ENCODE data around the gene KLHL35.
A peak's percentile ranks its signal among the peaks of the same experiment; 100 is the strongest.
"Not testable (repeated sequence)": the region's sequence is repeated elsewhere in the genome, so short reads cannot be mapped to it uniquely, and the experiment has no call there.

The KLHL35 gene

GRCh38 chr11:75388386-75389275 is 44.4 kb downstream of the KLHL35 start:
- DNase-seq: peak in 10 of 14 donors; percentile 16 to 55 (median 29)

- DNase-seq: no peak
Observed at GRCh38 chr11:75387736-75388294, 45.2 kb downstream of the KLHL35 start.

GRCh38 chr11:75386942-75387630 is 45.9 kb downstream of the KLHL35 start:
- DNase-seq: no peak

DNA sequence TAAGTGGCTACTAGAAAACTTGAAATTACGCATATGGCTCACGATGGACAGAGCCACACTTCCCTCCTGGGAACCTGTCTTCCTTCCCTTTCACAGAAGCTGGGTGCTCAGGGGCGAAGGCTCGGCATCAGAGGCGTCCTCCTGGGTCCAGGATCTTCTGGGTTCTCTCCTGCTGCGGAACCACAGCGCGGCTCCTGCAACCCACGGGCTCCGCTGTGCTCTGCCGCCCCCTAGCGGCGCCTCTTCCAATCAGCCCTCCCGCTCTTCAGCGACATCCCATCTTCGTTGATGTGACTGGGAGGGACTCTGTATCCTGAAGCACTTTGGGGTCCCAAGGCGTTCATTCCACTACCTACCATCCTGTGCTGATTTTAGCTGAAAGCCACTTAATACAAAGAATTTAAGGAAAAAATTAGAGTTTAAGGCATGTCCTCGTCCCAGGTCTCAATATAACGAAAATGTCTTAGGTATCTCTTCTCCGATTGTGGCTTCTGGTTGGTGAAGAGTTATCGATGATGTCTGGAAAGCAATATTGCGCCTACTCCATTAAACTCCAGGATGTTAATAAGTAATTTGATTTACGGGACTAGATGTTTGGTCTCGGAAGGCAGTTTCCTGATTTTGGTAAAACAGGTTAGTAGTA is 48.4 kb downstream of the KLHL35 start:
- DNase-seq: peak; percentile 8 to 81 (median 49)

DNA sequence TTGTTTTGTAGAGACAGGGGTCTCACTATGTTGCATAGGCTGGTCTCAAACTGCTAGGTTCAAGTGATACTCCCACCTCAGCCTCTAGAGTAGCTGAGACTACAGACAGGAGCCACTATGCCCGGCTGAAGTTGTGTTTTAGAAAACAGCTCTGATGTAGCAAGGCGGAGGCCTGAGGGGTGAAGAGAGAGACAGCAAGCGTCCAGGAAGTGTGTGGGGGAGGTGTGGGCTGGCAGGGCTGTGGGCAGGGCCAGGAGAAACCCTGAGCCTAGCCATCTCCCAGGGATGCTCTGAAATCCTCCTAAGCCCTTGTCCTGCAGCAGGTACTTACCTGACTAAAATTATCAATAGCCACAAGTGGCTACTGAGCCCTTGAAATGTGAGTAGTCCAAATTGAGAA is 49.8 kb downstream of the KLHL35 start:
- DNase-seq: no peak

DNA sequence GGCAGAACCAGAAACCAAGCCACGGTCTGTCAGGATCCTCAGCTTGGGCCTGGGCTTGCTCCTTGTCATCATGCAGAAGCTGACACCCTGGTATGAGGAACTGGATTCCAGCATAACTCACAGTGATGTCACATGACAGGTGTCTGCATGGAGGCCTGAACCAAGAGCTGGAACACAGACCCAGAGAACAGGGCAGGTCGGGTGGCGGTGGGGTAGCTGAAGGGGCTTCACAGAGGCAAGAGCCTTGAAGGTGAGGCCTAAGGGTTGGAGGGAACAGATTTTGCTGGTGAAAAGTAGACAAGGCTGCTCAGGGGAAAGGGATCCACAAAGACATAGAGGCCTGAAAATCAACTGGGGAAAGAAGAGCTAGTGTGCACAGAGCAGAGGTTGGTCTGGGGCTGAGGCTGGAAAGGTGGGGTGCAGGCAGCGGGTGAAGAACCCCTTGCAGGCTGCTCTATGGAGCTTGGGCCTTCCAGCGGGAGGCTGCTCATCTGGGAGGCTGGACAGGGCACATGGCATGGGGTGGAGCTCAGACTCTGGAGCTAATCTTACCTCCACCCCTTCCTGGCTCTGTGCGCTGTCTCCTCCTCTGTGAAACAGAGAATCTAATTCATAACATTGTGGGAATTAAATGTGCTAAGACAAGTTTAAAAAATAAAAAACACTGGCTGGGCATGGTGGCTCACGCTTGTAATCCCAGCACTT is 52.1 kb downstream of the KLHL35 start:
- DNase-seq: peak in 1 of 14 donors; percentile 17

DNA sequence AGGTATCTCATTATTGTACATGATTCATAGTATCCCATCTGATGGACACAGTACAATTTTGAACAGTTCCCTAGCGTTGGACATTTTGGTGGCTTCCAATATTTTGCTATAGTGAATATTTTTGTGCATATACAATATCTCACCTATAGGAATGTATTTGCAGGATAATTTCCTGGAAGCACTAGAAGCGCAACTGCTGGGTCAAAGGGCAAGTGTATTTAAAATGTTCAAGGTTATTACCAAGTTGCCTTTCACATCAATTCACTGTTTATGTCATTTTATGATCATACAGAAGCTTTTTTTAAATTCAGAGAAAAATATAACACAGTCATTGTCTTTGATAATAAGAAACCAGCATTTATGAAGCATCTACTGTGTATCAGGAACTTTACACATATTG is 52.8 kb downstream of the KLHL35 start:
- no peak for DNase-seq

- DNase-seq: not testable (repeated sequence)
Observed at GRCh38 chr11:75378776-75379175, 54.2 kb downstream of the KLHL35 start.

GRCh38 chr11:75376175-75376574 is 56.8 kb downstream of the KLHL35 start:
- DNase-seq: no peak

DNA sequence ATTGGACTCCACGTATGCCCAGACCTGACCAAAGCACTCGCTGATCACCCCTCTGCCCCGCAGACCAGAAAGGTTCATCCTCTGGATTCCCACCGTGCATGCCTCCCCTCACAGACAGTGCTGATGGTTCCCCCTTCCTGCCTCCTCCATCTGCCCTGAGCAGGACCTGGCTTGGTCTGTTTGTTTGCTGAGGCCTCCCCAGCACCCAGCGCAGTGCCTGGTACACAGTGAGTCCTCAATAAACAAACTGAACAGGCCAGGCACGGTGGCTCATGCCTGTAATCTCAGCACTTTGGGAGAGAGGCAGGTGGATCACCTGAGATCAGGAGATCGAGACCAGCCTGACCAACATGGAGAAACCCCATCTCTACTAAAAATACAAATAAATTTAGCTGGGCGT is 57.4 kb downstream of the KLHL35 start:
- DNase-seq: no peak

- DNase-seq: no peak
Observed at GRCh38 chr11:75374646-75375045, 58.4 kb downstream of the KLHL35 start.

DNA sequence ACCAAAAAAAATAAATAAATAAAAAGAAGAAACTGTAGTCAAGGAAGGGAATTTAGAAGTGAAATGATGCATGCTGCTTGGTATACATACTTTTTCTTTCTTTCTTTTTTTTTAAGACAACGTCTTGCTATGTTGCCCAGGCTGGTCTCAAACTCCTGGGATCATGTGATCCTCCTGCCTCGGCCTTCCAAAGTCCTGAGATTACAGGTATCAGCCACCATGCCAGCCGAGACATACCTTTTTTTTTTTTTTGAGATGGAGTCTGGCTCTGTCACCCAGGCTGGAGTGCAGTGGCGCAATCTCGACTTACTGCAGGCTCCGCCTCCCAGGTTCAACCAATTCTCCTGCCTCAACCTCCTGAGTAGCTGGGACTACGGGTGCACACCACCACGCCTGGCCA is 59.8 kb downstream of the KLHL35 start:
- no peak for DNase-seq

Data from C1 segment of cervical spinal cord (tissue), 14 donors.